Anterior cingulate cortex (tissue), 58 donors: Measurements from ENCODE around the gene COPB2.
"Not testable (repeated sequence)": the region's sequence is repeated elsewhere in the genome, so short reads cannot be mapped to it uniquely, and the experiment has no call there.

Source experiments
- DNase-seq, 58 donors: peaks; one replicate each; lab custom pipeline; 2025; lab: John Stamatoyannopoulos, UW

The COPB2 gene

DNA sequence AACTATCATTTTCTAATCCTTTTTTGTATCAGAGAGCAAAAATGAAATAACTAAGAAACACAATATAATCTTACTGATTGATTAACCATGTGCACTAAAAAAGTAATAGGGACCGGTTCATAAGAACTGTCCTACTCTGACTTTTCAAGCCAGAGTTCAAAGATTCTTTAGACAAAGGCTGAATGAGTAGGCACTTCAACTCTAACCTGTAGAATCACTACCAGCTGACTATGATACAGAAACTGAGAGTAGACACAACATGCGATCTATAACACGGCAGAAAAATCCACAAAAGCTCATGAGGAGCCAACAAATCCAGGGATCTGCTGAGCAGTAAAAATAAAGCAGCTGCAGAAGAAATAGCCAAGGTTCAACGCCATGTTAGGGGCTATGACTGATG is 8.9 kb downstream of the COPB2 start:
- DNase-seq, result no peak

DNA sequence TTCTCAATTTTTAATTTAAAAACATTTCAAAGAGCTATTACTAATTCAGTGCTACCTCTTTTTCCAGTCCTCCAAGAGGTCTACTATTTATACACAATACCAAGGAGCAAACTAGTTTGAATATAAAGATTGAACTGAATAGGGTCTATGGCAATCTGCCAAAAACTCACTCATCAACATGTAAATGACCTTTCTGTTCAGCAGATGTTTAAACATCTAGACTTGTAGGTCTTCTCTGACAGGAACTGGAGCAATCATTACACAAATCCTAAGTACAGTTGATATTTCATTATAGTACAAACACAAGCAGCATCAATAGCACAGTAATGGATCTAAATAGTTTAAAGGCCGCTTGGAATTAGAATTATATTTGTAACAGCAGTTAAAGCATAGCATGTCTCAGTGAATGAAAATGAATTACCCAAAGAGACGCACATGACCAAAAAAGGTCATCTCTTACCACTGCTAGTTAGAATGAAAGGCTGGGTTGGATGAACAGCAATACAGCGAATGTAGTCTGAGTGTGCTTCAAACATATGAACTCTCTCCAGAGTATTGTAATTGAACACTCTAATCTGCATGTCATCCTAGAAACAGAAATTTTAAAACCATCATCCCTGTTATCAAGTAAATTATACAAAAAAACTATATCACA is 10.7 kb downstream of the COPB2 start:
- no peak for DNase-seq

DNA sequence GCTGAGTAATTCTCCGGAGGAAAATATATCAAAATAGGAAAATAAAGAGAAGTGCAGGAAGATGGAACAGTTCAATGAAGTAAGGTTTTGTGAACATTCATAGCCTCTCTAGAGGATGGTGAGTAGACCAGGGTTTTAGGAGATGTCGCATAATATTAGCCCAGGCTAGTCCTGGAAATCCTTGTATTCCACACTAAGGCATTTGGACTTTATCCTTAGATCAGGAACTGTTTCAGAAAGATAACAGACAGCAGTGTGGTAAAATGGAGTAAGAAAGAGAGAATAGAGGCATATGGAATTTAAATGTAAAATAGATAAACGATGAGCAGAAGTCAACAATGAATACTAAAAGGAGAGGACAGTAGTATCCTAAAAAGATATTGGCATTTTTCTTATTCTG is 12.1 kb downstream of the COPB2 start:
- no peak for DNase-seq

DNA sequence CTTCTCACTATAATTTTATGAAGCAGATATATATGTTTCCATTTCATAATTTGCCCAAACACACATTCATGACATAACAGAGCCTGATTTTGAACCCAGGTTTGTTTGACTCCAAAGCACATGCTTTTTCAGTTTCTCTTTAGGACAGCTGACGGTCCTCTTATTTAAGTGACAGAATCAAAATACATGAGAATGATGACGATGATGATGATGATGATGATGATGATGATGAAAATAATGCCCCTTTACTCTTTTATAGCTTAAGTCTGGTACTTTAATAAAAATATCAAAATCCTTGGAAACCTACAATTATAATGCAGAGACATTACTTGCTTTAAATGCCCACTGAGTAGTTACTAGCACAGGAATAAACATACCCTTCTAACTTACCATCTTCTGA is 15.3 kb downstream of the COPB2 start:
- no peak for DNase-seq

DNA sequence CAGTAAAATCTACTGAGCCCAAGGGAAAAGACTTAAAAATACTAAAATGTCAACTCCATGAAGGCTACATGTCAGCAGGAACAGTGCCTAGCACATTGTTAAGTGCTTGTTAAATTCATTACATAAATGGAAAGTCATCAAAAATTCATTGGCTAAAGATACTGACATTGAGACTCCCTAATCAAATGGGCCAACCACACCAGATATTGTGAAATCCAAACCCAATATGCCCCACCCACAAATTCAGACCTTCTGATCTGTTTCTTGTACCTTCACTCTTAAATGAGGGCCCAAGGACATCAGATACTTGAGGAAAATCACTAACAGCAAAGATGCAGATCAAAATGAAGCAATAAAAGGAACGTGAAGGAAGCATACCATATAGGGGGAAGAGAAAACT is 24.9 kb downstream of the COPB2 start:
- no peak for DNase-seq

DNA sequence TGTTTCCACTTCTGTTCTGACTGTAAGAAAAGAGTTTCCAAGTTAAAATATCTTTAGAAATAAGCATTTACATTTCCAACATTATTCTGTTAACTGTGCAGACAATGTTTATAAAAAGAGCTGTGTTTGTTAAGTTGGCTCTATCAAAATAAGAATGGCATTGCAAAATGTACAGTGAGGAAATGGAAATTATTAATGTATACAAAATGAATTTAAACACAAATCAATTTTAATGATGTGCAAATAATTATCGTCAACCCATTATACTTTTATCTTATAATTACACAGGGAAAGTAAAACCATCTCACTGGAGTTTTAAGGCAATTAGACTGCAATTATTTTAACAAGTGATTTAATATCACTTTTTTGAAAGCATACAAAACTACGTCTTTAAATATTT is 28.2 kb downstream of the COPB2 start:
- no peak for DNase-seq

DNA sequence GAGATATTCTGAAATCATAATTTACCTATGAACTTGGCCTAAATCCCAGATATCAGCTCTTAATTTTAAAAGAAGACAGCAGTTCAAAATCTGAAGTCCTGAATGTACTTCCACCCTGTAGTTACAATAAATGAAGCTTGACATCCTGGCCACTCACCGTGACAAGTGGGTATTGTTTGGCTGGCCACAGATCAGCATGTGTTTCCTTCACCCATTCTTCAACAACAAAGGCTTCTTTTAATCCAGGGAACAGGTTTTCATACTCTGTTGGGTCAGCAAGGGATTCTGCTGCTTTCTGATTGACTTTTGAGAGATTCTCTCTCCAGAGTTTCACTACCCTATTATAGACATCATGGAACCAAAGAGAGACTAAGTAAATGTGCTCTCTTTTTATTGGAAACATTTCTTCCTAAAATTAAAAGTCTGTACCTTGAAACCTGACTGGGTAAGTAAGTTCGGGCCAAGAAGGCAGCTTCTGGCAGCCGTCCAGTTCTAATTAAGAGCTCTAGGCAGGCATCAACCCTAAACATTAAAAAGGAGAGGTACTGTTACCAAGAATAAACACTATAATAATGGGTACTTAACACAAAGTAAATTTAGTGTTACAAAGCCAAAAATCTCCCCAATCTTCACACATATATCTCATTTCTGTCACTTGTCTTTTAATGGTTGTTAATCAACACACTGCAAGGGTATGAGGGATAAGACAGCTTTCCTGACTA is 30.4 kb downstream of the COPB2 start:
- DNase-seq, result peak in 8 of 58 donors; percentile 1 to 27 (median 8)

DNA sequence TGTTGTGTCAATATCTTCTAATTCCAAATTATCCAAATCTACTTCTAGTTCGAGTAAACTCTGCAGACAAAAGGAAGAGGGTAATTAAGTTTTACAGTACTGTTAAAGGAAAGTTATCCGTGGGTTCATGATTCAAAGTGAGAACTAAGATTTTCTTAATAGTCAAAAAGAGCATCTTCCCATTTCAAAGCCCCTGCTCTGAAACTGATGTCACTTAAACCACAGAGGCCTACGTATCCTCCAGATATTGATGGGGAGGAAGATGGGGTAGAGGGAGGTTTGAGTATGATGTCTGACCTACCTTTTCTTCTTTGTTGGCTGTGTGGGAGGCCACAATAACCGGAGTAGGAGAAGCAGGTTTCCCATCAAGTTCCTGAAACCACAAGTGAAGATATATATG is 31.5 kb downstream of the COPB2 start:
- no peak for DNase-seq

DNA sequence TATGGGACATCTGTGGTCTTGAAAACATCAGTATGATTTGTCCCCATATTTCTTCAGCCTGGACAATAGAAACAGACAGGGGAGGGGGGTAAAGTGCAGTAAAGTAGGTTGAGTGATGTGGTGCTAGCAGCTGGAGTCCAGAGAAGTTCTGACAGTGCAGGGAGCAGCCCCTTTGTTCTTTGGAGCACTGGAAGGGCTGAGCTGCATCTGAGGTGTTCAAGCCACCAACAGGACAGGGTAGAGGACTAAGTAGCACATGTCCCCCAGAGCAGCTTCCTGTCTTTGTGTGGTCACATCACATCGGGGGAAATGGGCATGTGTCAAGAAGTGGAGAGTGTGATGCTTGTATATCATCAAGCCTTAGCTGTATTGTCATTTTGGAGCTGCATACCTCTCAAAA is 33.6 kb downstream of the COPB2 start:
- peak in 2 of 58 donors; percentile 3 to 5 for DNase-seq

DNA sequence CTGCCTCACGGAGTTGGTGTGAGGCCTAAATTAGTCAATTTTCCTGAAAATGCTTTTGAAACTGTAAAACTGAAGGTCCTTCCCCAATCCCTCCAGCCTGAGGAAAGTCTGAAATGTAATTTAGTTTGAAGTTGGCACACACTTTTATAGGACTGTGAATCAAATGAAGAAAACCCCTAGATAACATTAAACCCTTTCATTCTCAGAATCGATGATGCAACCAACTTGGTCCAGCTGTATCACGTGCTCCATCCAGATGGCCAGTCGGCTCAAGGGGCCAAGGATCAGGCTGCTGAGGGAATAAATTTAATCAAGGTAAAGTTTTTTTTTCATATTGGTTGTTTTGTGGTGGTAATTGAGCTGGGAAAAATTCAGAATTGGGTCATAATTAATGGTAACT is 34.0 kb downstream of the COPB2 start:
- peak in 12 of 58 donors; percentile 3 to 45 (median 24) for DNase-seq

DNA sequence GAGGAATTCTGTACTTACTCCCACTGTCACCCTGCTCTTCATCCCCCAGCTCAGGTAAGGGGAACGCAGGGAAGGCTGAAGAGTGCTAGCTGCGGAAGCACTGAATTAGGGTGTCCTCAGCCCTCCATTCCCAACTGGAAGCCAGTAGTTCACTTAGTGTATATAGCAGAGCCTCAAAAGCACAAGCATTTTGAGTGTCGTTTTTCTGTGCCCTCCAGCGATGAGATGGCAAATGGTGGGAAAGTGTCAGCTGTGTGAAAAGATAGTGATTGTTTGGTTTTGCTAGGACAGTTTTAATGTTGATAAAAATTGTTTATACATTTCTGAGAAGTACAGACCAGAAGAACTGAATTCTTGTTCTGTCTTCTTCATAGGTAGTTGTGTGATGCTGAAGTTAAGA is 34.8 kb downstream of the COPB2 start:
- no peak for DNase-seq

DNA sequence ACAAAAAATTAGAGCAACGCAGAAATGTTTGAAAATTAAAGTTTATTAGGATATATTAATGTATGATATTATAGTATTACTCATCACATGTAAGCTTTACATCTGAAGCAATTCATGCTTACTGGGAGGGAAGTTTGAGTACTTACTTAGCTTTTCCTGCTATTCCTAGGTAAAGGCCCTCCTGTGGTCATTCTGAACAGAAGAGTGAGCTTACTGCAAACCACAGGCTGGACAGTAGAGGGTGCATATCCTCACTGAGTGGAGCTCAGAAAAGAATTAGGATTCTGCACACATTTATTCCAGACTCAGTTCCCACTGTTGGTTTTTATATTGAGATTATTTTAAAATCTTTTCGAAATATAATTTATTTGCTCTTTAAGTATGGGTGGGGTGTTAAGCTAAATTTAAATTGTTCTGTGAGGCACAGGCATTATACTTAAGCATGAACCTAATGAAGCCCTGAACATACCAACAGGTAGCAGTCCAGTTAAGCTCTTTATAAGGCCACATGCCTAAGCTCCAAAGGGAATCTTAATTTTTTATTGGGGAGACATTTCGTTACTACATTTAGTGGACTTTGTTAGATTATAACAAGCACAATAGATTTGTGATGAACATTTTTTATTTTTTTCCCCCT is 35.4 kb downstream of the COPB2 start:
- peak in 15 of 58 donors; percentile 4 to 45 (median 19) for DNase-seq

DNA sequence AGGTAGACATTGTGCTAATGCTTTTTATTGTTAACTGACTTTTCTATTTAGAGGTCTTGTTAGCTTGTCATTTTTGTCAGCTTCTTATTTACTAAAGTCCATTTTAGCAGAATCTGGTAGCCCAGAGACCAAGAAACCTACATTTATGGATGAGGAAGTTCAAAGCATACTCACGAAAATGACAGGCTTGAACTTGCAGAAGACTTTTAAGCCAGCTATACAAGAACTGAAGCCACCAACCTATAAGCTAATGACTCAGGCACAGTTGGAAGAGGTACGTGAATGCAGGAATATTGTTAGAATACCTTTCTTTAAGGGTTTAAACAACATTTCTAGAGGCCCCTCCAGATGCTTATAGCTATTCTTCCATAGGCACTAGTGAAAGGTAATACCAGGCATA is 42.7 kb downstream of the COPB2 start:
- DNase-seq, result no peak

DNA sequence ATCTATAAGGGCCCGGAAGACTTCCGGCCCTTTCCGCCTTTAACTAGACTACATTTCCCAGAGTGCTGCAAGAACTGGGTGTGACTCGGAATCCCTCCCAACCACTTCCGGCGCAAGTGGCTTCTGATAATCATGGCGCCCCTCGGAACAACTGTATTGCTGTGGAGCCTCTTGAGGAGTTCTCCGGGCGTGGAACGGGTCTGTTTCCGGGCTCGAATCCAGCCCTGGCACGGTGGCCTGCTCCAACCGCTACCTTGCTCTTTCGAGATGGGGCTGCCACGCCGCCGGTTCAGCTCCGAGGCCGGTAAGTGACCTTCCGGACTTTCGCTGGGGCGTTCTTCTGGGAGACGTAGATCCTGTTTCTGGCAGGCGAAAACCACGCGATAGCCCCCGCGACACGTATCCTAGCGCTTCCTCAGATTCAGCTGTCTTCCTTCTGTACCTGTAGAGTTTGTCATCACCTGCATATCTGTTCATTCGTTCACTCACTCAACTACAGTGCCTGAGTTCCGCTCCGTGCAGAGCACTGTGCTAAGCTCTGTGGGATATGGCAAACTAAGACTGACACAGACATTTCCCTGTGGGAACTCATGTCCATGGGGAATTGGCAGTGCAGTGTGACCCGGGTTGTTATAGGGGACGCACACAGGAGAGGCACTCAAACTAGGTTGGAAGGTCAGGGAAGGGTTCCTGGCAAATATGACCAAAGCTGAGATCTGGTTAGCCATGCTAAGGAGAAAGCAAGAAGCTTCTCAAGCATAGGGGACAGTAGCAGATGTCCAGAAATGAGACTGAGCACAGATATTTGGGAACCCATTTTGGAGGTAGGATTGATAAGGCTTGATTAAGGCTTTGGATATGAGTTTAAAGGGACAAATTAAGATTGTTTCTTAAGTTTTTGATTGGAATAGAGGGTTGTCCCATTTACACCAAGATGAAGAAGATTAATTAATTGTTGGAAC is 45.3 kb downstream of the COPB2 start, which contains the start of gene MRPS22:
MRPS22 (plus strand) TSS at position 126 of the 962 bp plus-strand sequence; CDS start at position 133, 7 bp downstream.
- DNase-seq, result peak; percentile 23 to 90 (median 79)

DNA sequence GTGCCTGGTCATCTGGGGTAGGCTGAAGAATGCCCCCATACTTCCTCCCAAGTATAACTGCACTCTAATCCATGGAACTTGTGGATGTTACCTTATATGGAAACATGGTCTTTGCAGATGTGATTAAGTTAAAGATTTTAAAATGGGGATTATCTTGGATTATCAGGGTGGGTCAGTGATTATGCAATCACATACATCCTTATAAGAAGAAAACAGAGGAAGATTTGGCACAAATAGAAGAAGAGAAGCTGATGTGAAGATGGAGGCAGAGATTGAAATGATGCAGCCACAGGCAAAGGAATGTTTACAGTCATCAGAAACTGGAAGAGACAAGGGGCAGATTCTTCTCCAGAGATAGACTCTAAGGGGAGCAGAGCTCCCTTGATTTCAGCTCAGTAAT is 47.4 kb downstream of the COPB2 start:
- DNase-seq, result no peak

DNA sequence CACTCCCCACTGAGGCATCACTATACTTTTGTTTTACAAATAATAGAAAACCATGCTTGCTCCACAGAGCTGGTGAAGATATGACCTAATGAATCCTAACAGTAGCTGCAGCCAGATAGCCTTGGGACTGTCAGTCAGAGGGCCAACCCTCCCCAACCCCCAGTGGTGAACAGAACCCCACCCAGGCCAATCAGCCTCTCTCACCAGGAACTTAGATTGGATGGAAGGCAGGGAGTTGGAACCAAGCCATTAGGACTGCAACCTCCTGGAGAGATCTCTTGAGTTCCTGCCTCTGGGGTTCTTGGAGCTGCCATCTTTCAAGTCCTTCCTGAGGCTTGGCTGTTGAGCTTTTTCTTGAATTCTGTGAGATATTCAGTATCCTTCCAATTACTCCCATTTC is 48.7 kb downstream of the COPB2 start:
- DNase-seq, result no peak

DNA sequence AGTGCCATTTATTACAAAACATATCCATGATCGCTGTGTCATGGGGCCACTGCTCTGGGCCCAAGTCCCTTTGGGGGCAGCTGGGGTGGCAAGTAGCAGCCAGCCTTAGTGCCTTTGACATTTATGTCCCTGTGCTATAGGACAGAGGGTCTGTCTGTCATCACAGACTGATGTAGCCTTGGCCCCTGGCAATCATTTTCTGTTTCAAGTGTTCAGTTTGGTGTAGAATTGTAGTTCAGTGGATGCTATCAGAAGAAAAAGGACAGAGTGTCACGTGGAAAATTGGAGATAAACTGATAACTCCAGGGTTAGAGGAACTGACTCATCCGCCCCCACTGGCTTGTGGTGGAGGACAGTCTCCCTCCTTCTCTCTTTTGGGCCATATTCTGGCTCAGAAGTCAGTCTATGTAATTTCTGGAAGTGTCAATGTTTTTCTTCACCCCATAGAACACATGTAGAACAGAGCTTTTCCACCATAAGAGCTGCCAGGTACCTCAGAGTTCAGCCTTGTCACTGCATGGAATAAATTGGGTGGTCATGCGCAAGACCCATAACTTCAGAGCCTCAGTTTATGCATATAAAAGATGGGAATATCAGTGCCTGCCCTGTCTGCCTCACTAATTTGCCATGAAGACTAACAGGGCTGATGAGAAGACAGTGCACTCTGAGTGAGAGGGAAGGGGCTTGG is 50.1 kb downstream of the COPB2 start:
- DNase-seq, result no peak

DNA sequence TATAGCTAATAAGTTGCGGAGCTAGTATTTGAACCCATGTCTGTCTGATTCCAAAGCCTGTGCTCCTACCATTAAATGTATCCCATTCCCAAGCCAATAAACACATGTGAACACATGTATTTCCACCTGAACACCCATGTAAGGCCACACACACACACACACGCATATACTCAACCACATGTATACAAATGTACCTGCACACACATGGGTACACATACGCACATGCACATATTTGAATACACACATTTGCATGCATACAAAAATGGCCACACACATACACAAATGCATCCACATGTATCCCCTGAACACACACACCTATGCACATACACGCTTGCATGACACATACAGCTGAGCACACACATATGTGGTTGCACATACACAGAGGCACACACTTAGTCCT is 51.0 kb downstream of the COPB2 start:
- DNase-seq, result no peak

DNA sequence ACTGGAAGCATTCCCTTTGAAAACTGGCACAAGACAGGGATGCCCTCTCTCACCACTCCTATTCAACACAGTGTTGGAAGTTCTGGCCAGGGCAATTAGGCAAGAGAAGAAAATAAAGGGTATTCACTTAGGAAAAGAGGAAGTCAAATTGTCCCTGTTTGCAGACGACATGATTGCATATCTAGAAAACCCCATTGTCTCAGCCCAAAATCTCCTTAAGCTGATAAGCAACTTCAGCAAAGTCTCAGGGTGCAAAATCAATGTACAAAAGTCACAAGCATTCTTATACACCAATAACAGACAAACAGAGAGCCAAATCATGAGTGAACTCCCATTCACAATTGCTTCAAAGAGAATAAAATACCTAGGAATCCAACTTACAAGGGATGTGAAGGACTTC is 54.8 kb downstream of the COPB2 start:
- DNase-seq, result not testable (repeated sequence)

DNA sequence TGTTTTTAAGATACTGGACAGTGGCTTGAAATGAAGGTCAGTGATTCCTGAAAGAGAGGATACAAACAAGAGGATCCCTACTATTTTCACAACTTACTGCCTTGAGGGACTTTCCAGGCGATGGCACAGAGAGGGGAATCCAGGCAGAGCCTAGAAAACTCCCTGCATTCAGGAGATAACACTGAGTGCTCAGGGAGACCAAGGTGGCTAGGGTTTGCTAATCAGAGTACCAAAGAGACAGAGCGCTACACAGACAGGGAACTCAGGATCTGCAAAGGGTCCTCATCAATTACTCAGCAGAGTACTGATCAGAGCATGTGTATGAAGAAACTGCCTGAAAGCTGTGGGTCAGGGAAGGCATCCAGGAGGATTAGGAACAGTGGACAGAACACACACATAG is 57.4 kb downstream of the COPB2 start:
- no peak for DNase-seq
